SK-N-MC (cell line): Measurements from ENCODE around the gene OVOL2.

Experiments used
- EZH2 ChIP-seq: fragments of 200-600 bp; sonication (generic); IDR thresholded peaks from one replicate; pipeline ENCODE4 v1.6.1; 2017; ENCODE audit warnings: antibody characterized with exemption
- FOXP2 ChIP-seq: optimal IDR thresholded peaks from 2 replicates; pipeline ENCODE3; 2011; ENCODE audit warnings: mild to moderate bottlenecking, moderate library complexity; ENCODE audit not compliant: insufficient read depth; ENCODE audit errors: extremely low read length, control extremely low read depth
- POLR2AphosphoS5 ChIP-seq: IDR thresholded peaks from 2 replicates; pipeline ENCODE4 v1.6.1; 2012; ENCODE audit warnings: mild to moderate bottlenecking, low read depth, low read length, borderline replicate concordance

- no peak for TF ChIP-seq POLR2AphosphoS5
- TF ChIP-seq EZH2 = no peak
- no peak for TF ChIP-seq FOXP2
Measured at GRCh38 chr20:18009116-18009515, 48.6 kb downstream of the OVOL2 start.
